H1 (cell line): ENCODE data around the gene URAD. TPM values are rescaled to one million over a fixed set of nuclear protein-coding genes. Genes with fewer than 3 reads are reported as not detected.

Experiments used
- ASH2L ChIP-seq: fragments of 200-600, 300-600 bp; sonication (generic); IDR thresholded peaks from one replicate; pipeline ENCODE4 v1.7.1; 2017; ENCODE audit warnings: low read length
- BRCA1 ChIP-seq: IDR thresholded peaks from 2 replicates; pipeline ENCODE4 v1.6.1; 2012; ENCODE audit warnings: low read depth, low read length, improper control_type of control experiment
- CBX8 ChIP-seq: fragments of 300-800, 300-1000 bp; sonication (generic); IDR thresholded peaks from 2 replicates; pipeline ENCODE4 v1.7.1; 2016; ENCODE audit warnings: low read depth, low read length, borderline replicate concordance
- CEBPB ChIP-seq: IDR thresholded peaks from 2 replicates; pipeline ENCODE4 v1.6.1; 2012; ENCODE audit warnings: low read depth, low read length
- EP300 ChIP-seq, 2 experiments: IDR thresholded peaks; 1 replicate in 1 of 2; 2 replicates in 1 of 2; pipeline ENCODE4 v1.6.1; 2011 to 2012; ENCODE audit warnings: low read depth in 2 of 2, low read length in 2 of 2, mild to moderate bottlenecking in 2 of 2, borderline replicate concordance in 1 of 2, inconsistent platforms in 1 of 2, moderate library complexity in 1 of 2
- EZH2 ChIP-seq: fragments of 200-600 bp; sonication (generic); IDR thresholded peaks from 2 replicates; pipeline ENCODE4 v1.7.1; 2012; ENCODE audit warnings: low read depth, mild to moderate bottlenecking, moderate library complexity, low read length, inconsistent platforms; ENCODE audit not compliant: severe bottlenecking
- GABPA ChIP-seq: IDR thresholded peaks from 2 replicates; pipeline ENCODE4 v1.6.1; 2011; ENCODE audit warnings: mild to moderate bottlenecking, low read length, moderate library complexity, borderline replicate concordance; ENCODE audit not compliant: insufficient read depth
- GTF2F1 ChIP-seq: IDR thresholded peaks from 2 replicates; pipeline ENCODE4 v1.6.1; 2012; ENCODE audit warnings: low read depth, low read length, improper control_type of control experiment, borderline replicate concordance
- HDAC6 ChIP-seq: IDR thresholded peaks from one replicate; pipeline ENCODE4 v1.7.1; 2012; ENCODE audit warnings: low read depth, mild to moderate bottlenecking, inconsistent platforms, low read length, moderate library complexity
- JUND ChIP-seq: IDR thresholded peaks from 2 replicates; pipeline ENCODE4 v1.6.1; 2011; ENCODE audit warnings: mild to moderate bottlenecking, improper control_type of control experiment, low read length
- KDM5A ChIP-seq: fragments of 200-600 bp; IDR thresholded peaks from 2 replicates; pipeline ENCODE4 v1.7.1; 2012; ENCODE audit warnings: mild to moderate bottlenecking, low read length, inconsistent platforms, mixed read lengths
- MAFK ChIP-seq: IDR thresholded peaks from 2 replicates; pipeline ENCODE4 v1.6.1; 2012; ENCODE audit warnings: low read depth, mild to moderate bottlenecking, improper control_type of control experiment, low read length
- POLR2A ChIP-seq, 2 experiments: IDR thresholded peaks; 1 replicate in 1 of 2; 2 replicates in 1 of 2; pipeline ENCODE4 v1.6.1; 2011; ENCODE audit warnings: low read depth in 2 of 2, low read length in 2 of 2, mild to moderate bottlenecking in 2 of 2; ENCODE audit errors: control extremely low read depth in 1 of 2
- RXRA ChIP-seq: IDR thresholded peaks from 2 replicates; pipeline ENCODE4 v1.6.1; 2011; ENCODE audit warnings: low read depth, mild to moderate bottlenecking, low read length, moderate library complexity; ENCODE audit not compliant: insufficient read depth
- SIX5 ChIP-seq: IDR thresholded peaks from 2 replicates; pipeline ENCODE4 v1.6.1; 2011; ENCODE audit warnings: mild to moderate bottlenecking, low read depth, low read length
- SP4 ChIP-seq: IDR thresholded peaks from 2 replicates; pipeline ENCODE4 v1.6.1; 2012; ENCODE audit warnings: low read length, inconsistent platforms
- SUZ12 ChIP-seq: fragments of 200-600 bp; sonication (generic); IDR thresholded peaks from 2 replicates; pipeline ENCODE4 v1.6.1; 2012; ENCODE audit warnings: mild to moderate bottlenecking, inconsistent platforms, low read length, moderate library complexity, mixed read lengths
- TAF1 ChIP-seq: IDR thresholded peaks from 2 replicates; pipeline ENCODE4 v1.6.1; 2011; ENCODE audit warnings: mild to moderate bottlenecking, low read depth, low read length
- YY1 ChIP-seq: IDR thresholded peaks from 2 replicates; pipeline ENCODE4 v1.6.1; 2011; ENCODE audit warnings: low read depth, mild to moderate bottlenecking, low read length
- polyA plus RNA-seq, 7 experiments: library from polyadenylated mRNA; depleted of rRNA in 3 of 7; stranded (reverse) in 5 of 7; unstranded in 2 of 7; fragments of >200 nt in 5 of 7; fragments of 200-250 nt in 2 of 7; gene quantifications; 1 replicate in 5 of 7; 2 replicates in 1 of 7; 4 replicates in 1 of 7; pipeline versions ENCODE4 v1.2.1 to v1.2.3, GENCODE V29; 2011 to 2013; ENCODE audit warnings: missing spikeins in 2 of 7, mixed read lengths in 2 of 7
- total RNA-seq: library from RNA; stranded (reverse); fragmentation: NEBNext Ultra II Directional; extraction: Animal tissue kit (Norgen Biotek cat#: 25700); gene quantifications from 2 replicates; pipeline ENCODE4 v1.2.1, GENCODE V29; 2021
- TF ChIP-seq, protein P1 (sequence below): IDR thresholded peaks from 2 replicates; pipeline ENCODE4 v1.6.1; 2012; ENCODE audit warnings: inconsistent platforms

The URAD gene
- total and polyA plus RNA-seq, 2 of the 8 experiments (the other 6 are each of a cell fraction or from before 2014, with no cell fraction given) = not detected

DNA sequence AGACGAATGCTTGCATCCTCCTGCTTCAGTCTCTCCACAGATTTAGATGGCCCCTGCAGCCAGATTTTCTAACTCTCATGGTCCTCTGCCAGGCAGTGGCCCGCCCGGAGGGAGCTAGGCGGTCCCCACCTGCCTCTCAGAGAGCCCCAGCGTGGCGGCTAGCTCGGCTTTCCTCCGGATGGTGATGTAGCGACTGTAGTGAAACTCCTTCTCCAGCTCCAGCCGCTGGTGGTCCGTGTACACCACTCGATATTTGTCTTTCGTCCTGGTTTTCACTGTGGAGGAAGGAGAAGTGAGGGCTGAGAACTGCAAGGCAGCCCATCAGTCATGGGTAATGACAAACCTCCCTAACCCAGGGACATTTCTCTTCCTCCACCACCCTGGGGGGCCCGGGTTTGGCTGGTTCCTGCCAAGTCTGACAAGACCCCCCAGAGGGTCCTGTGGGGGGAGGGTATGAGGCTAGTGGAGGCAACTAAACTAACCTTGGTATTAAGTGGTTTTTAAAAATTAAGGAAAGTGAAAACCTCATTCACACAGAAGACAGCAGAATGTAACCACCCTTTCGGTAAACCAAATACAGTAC, 23.7 kb downstream of the URAD start (continued):
- TF ChIP-seq CBX8 (0 out of 2 replicates have a peak, but pooled peaks have one; percentile 74), KDM5A (no peak), JUND (no peak), EZH2 (peak; percentile 84), SUZ12 (peak; percentile 6; the same call in 1 of the 2 replicates), CEBPB (no peak), YY1 (no peak), BRCA1 (no peak), MAFK (no peak), POLR2A (IDR thresholded peaks at IDR 0.05; ENCODE audit: control extremely low read depth in 1 of 2, low read depth in 2 of 2, low read length in 2 of 2) (no peak), TAF1 (no peak), EP300 (IDR thresholded peaks at IDR 0.05; ENCODE audit: borderline replicate concordance in 1 of 2, low read depth in 2 of 2, low read length in 2 of 2) (no peak), SP4 (no peak), RXRA (no peak), SIX5 (no peak), ASH2L (no peak), HDAC6 (no peak), GTF2F1 (no peak), GABPA (no peak)
- TF ChIP-seq, protein P1, sequence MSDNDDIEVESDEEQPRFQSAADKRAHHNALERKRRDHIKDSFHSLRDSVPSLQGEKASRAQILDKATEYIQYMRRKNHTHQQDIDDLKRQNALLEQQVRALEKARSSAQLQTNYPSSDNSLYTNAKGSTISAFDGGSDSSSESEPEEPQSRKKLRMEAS = no peak
